Fibroblast of pulmonary artery (primary cell): ENCODE measurements around the gene ZNF607.
"Not testable (repeated sequence)": the region's sequence is repeated elsewhere in the genome, so short reads cannot be mapped to it uniquely, and the experiment has no call there.

Source experiments
- DNase-seq: peaks from one replicate; pipeline ENCODE4 v3.0.0-alpha.2; 2010; ENCODE audit warnings: low read depth
- H3K4me3 ChIP-seq: replicated peaks from 2 replicates; pipeline ENCODE4 v1.5.1; 2011; ENCODE audit warnings: low read depth, mild to moderate bottlenecking, control low read depth, low read length, moderate library complexity
- TF ChIP-seq, protein P1 (sequence below): IDR thresholded peaks from 2 replicates; pipeline ENCODE4 v1.5.1; 2011; ENCODE audit warnings: mild to moderate bottlenecking, control low read depth, low read length, inconsistent platforms; ENCODE audit errors: missing control alignments

ZNF607 gene

DNA sequence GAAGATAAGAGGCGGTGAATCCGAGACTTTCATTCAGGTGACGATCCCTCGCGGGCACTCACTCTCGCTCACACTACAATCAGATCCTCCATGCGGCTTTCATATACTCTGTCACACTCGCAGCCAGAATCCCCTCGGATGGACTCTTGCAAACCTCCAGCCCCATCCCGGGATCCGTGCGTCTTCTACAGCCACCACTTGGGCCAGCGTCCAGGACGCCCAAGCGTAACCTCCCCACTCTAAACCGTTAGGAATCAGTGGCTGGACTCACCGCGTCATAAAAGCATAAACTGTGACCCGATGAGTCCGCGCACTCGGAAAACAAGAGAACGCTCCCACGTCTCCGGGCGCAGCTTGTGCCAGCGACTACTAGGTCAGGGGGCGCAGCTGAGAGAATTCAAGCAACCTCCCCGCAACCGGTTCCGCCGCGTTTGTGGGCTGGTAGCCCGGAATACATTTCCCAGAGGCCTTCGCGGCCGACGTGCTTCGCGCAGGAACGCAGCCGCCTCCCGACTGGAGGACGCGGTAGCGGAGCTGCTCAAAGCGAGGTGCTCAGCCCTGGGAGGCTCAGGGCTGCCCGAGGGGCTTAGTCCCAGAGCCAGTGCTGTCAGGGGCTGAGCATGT is 27.6 kb downstream of the ZNF607 start:
- peak; percentile 91 for DNase-seq
- TF ChIP-seq, protein P1, sequence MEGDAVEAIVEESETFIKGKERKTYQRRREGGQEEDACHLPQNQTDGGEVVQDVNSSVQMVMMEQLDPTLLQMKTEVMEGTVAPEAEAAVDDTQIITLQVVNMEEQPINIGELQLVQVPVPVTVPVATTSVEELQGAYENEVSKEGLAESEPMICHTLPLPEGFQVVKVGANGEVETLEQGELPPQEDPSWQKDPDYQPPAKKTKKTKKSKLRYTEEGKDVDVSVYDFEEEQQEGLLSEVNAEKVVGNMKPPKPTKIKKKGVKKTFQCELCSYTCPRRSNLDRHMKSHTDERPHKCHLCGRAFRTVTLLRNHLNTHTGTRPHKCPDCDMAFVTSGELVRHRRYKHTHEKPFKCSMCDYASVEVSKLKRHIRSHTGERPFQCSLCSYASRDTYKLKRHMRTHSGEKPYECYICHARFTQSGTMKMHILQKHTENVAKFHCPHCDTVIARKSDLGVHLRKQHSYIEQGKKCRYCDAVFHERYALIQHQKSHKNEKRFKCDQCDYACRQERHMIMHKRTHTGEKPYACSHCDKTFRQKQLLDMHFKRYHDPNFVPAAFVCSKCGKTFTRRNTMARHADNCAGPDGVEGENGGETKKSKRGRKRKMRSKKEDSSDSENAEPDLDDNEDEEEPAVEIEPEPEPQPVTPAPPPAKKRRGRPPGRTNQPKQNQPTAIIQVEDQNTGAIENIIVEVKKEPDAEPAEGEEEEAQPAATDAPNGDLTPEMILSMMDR = no peak
- peak overlapping the region; percentile 63 for H3K4me3 ChIP-seq

DNA sequence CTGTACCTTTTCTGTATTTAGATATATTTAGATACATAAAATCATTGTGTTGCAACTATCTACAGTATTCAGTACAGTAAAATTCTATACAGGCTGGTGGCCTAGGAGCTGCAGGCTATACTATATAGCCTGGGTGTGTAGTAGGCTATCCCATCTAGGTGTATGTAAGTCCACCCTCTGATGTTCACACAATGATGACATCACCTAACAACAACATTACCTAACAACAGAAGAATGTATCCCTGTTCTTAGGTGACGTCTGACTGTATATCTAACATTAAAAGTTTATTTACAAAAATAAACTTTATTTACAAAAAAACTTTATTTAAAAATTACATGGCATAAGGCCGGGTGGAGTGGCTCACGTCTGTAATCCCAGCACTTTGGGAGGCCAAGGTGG is 36.0 kb downstream of the ZNF607 start:
- TF ChIP-seq, protein P1 = no peak
- no peak for DNase-seq
- H3K4me3 ChIP-seq = no peak overlapping the region

DNA sequence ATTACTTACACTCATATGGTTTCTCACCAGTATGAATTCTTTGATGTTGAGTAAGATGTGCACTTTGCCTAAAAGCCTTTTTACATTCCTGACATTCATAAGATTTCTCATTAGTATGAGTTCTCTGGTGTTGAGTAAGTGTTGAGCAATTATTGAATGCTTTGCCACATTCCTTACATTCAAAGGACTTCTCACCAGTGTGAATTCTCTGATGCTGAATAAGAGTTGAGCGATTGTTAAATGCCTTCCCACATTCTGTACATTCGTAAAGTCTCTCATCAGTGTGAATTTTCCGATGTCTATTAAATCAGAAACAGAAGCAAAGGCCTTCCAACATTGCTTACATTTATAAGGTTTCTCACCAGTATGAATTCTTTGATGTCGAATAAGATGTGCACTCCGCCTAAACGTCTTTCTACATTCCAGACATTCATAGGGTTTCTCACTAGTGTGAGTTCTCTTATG is 50.1 kb downstream of the ZNF607 start:
- H3K4me3 ChIP-seq = no peak overlapping the region
- TF ChIP-seq, protein P1 = no peak
- no peak for DNase-seq

DNA sequence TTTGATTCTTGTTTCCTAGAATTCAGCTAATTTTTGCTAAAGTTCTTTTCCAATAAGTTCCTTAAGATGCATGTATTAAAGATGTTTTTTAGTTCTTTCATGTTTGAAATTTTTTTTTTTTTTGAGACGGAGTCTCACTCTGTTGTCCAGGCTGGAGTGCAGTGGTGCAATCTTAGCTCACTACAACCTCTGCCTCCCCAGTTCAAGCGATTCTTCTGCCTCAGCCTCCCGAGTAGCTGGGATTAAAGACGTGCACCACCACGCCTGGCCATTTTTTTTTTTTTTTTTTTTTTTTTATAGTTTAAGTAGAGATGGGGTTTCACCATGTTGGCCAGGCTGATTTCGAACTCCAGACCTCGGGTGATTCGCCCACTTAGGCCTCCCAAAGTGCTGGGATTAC is 62.4 kb downstream of the ZNF607 start:
- H3K4me3 ChIP-seq, DNase-seq: not testable (repeated sequence)

DNA sequence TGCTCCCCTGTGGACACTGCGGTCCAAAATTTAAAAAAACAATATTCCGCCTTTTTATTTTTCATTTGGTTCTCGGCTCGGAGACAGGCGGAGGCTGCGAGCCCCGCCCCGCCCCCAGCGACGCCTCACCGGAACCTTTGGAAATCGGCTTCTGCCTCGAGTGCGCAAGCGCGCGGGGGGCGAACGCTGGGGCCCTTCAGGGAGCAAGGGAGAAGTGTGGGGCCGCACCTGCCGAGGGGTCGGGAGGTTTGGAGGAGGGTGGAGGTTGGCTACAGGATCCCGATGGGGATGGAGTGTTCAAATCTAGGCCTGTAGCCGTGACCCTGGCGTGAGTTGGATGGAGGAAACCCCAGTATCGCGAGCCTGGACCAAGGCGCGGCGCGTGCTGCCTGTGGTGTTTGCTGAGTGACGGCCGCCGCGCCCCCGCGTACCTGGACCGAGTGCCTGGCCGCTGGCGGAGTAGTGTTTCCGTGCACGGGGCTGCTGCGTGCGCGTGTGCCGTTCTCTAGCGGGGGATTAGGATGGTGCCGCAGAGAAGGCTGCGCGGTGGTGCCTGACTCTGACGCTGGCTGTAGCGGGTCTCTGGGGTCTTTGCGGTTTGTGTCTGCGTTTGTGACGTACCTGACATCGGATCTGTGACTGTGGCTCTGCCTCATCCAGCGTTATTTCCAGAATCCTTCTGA is 63.7 kb downstream of the ZNF607 start:
- DNase-seq = peak; percentile 76
- peak overlapping the region; percentile 75 for H3K4me3 ChIP-seq
- TF ChIP-seq, protein P1 = no peak

DNA sequence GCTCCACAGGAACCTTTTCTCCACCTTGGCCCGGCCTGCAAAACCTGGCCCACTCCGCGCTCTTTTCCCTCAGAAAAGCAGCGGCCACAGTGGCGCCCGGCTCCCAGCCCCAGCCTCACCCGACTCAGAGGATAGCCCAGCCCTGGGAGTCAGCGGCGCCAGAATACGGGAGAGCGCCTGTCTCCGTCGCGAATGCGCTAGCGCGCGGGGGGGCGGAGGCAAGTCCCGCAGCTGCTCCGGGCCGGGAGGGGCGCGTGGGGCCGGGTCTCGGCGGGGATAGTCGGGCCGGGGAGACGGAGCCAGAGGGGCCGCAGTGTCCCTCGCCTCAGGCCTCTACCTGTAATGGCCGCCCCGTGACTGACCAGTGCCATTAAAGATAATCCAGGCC is 64.3 kb downstream of the ZNF607 start, which contains the start of gene ZFP30:
Gene ZFP30 (minus strand): TSS at position 165 of the 388 bp plus-strand sequence. CDS start 7,643 bp downstream, outside the sequence.
- TF ChIP-seq, protein P1 = no peak

DNA sequence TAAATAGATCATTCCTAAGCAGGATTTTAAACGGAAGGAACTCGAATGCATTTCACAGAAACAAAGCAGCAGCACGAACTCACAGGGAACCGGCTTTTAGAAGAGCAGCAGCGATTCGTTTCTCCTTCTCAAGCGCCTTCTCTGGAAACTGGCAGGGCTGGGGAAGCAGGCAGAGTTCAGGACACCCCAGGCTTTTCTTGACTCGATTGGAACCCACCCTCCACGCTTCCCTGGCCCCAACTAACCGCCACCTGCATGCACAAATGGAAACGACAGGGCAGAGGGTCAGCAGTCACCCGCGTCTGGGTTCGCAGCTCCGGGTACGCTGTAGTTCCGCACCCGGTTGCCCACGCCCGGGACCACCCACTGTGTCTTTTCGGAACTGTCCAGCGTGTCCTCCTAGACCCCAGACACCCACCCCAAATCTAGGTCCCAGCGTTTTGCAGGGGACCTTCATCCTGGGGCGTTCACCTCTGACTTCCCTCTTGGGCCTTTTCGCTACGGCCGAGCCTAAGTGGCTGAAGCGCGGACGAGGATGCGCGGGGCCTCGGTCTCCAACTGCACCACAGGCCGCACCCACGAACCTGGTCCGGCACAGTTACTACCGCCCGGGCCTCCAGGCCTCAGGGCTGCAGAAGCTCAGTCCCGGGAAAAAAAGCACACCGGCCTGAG is 64.8 kb downstream of the ZNF607 start:
- peak overlapping the region; percentile 75 for H3K4me3 ChIP-seq
- TF ChIP-seq, protein P1 = no peak
- DNase-seq = peak; percentile 43

More for the DNA sequence above, 64.3 kb downstream of the ZNF607 start, which contains the start of gene ZFP30:
- peak within 1 kb of the TSS; percentile 75 for H3K4me3 ChIP-seq
- peak; percentile 60 for DNase-seq
